Tibial nerve (tissue), 4 donors: Measurements from ENCODE around the gene PADI4.

Experiments used
- CTCF ChIP-seq, 5 experiments: fragments of 200-600 bp in 3 of 5; fragments of 450-650 bp in 2 of 5; sonication (generic) in 3 of 5; IDR thresholded peaks; one replicate each; pipeline ENCODE4 v1.5.1; 2016 to 2019; ENCODE audit warnings: antibody characterized with exemption in 5 of 5, mild to moderate bottlenecking in 3 of 5, moderate library complexity in 2 of 5
- EP300 ChIP-seq, 2 donors: sonication (generic); formaldehyde crosslinking; IDR thresholded peaks; one replicate each; pipeline ENCODE4 v1.6.1; 2017; ENCODE audit warnings: antibody characterized with exemption in 2 of 2, mild to moderate bottlenecking in 1 of 2
- POLR2A ChIP-seq, 2 donors: fragments of 450-650 bp; IDR thresholded peaks; one replicate each; pipeline ENCODE4 v1.6.1; 2017; ENCODE audit warnings: antibody characterized with exemption in 2 of 2, mild to moderate bottlenecking in 2 of 2, moderate library complexity in 2 of 2

DNA sequence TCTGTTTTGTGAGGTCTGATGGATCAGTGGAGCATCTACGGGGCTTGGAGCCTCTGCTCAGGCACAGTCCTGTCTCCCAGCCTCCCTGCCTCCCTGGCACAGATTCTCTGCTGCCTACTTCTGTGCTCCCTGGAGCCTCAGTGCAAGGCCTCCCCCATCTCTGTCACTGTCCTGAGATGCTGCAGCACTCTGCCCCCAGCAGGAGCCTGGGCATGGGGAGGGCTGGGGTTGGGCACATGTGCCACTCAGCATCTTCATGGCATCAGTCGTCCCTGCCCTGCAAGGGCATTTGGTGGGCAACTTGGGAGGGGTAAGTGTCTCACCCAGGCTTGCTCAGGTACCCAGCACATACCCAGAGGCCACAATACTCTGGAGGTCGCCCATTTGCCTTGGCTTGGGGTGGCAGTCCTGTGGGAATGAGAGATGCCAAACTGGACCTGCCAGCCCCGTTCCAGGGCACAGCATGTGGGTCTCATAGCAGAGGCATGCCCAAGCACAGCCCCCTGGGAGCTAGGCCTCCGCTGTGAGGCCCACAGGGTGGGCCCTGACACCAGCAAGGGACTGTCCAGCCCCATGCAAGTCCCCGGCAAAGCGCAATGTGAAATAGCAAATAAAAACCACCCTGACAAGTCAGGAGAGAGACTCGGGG, 30.4 kb upstream of the PADI4 start:
- no peak for TF ChIP-seq CTCF (IDR thresholded peaks at IDR 0.05)
- TF ChIP-seq POLR2A (IDR thresholded peaks at IDR 0.05) = no peak
- no peak for TF ChIP-seq EP300 (IDR thresholded peaks at IDR 0.05)
